GM12865 (cell line): Measurements from ENCODE around the gene POLRMT.

Source experiments
- DNase-seq: peaks from one replicate; pipeline ENCODE4 v3.0.0; 2010; ENCODE audit warnings: low read depth
- H3K4me3 ChIP-seq: 2 replicates; pipeline ENCODE4 v1.5.1; 2011; ENCODE audit warnings: mild to moderate bottlenecking, low read depth, low read length, control low read depth
- CTCF ChIP-seq: IDR thresholded peaks from 2 replicates; pipeline ENCODE4 v1.5.1; 2011; ENCODE audit warnings: low read length, control low read depth, low read depth, inconsistent platforms; ENCODE audit not compliant: insufficient read depth; ENCODE audit errors: missing control alignments

The POLRMT gene

GRCh38 chr19:570937-571565, 62.3 kb downstream of the POLRMT start:
- H3K4me3 ChIP-seq: peak overlapping the region; percentile 76
- DNase-seq: peak; percentile 79
- no peak for TF ChIP-seq CTCF

GRCh38 chr19:570251-570686, 63.1 kb downstream of the POLRMT start:
- H3K4me3 ChIP-seq: no peak overlapping the region
- no peak for DNase-seq
- no peak for TF ChIP-seq CTCF

GRCh38 chr19:567296-567900, 65.9 kb downstream of the POLRMT start:
- no peak overlapping the region for H3K4me3 ChIP-seq
- TF ChIP-seq CTCF: no peak
- no peak for DNase-seq
